Endothelial cell of umbilical vein (primary cell): Measurements from ENCODE around the gene ALK. TPM values are rescaled to one million over a fixed set of nuclear protein-coding genes. Genes with fewer than 3 reads are reported as not detected.

Experiments
- BruUV-seq: library from RNA; stranded (reverse); fragments of 400-500 nt; replicated peaks from 2 replicates; lab custom pipeline; 2021; lab: Mats Ljungman, UMichigan
- CTCF ChIA-PET: fragments of 300-600, 350-600 bp; sonication (Branson Sonifier 250); formaldehyde crosslinking; loops from one replicate; lab custom pipeline; 2021; ENCODE audit warnings: antibody characterized with exemption, inconsistent platforms; lab: Charles Lee
- POLR2A ChIA-PET: fragments of 300-600, 350-600 bp; sonication (Branson Sonifier 250); formaldehyde crosslinking; loops from one replicate; lab custom pipeline; 2021; ENCODE audit warnings: antibody characterized with exemption, inconsistent platforms; lab: Charles Lee
- DNase-seq: peaks from one replicate; pipeline ENCODE4 v3.0.0-alpha.2; 2011; ENCODE audit warnings: low read depth, low spot score
- FAIRE-seq: peaks from 2 replicates; lab custom pipeline; 2011; peaks lifted over from hg19 to GRCh38; lab: Jason Lieb, UNC
- H2AFZ ChIP-seq: 2 replicates; pipeline ENCODE4 v1.6.0; 2012; ENCODE audit warnings: low read depth, low read length, control low read depth, inconsistent platforms
- H3K27ac ChIP-seq: 2 replicates; pipeline ENCODE4 v1.5.1; 2011; ENCODE audit warnings: low read depth, mild to moderate bottlenecking, control low read depth, low read length, moderate library complexity; ENCODE audit not compliant: insufficient read depth
- H3K27me3 ChIP-seq, 2 experiments: 2 replicates each; pipeline versions ENCODE4 v1.6.0 to v1.6.1; 2011; ENCODE audit warnings: low read length in 2 of 2, mixed read lengths in 1 of 2; ENCODE audit not compliant: control insufficient read depth in 2 of 2, insufficient read depth in 2 of 2
- H3K36me3 ChIP-seq, 2 experiments: 2 replicates in 1 of 2; 3 replicates in 1 of 2; pipeline ENCODE4 v1.5.1; 2011; ENCODE audit warnings: low read length in 2 of 2, mild to moderate bottlenecking in 1 of 2, moderate library complexity in 1 of 2; ENCODE audit not compliant: control insufficient read depth in 2 of 2, insufficient read depth in 2 of 2; ENCODE audit errors: extremely low read depth in 1 of 2
- H3K4me1 ChIP-seq: 3 replicates; pipeline ENCODE4 v1.5.1; 2011; ENCODE audit warnings: mild to moderate bottlenecking, low read length; ENCODE audit not compliant: control insufficient read depth, insufficient read depth; ENCODE audit errors: extremely low read depth
- H3K4me2 ChIP-seq: 2 replicates; pipeline ENCODE4 v1.6.1; 2011; ENCODE audit warnings: low read length, control low read depth, mixed read lengths; ENCODE audit not compliant: insufficient read depth
- H3K4me3 ChIP-seq, 3 experiments: fragments of 200-600 bp in 1 of 3; sonication (generic), shearing (Covaris generic) in 1 of 3; replicated peaks in 1 of 3; 2 replicates each; pipeline ENCODE4 v1.5.1; 2011 to 2016; ENCODE audit warnings: control low read depth in 3 of 3, low read length in 3 of 3, mild to moderate bottlenecking in 2 of 3, inconsistent platforms in 1 of 3, low read depth in 1 of 3, moderate library complexity in 1 of 3; ENCODE audit not compliant: insufficient read depth in 1 of 3
- H3K79me2 ChIP-seq: 2 replicates; pipeline ENCODE4 v1.6.0; 2012; ENCODE audit warnings: low read length, inconsistent platforms; ENCODE audit not compliant: control insufficient read depth, insufficient read depth
- H3K9ac ChIP-seq: replicated peaks from 2 replicates; pipeline ENCODE3; 2011; ENCODE audit warnings: low read length, control low read depth; ENCODE audit not compliant: insufficient read depth; ENCODE audit errors: extremely low read depth
- H3K9me1 ChIP-seq: replicated peaks from 3 replicates; pipeline ENCODE4 v1.6.0; 2011; ENCODE audit warnings: mild to moderate bottlenecking, low read length; ENCODE audit not compliant: control insufficient read depth, insufficient read depth; ENCODE audit errors: extremely low read depth
- H3K9me3 ChIP-seq: replicated peaks from 2 replicates; pipeline ENCODE4 v1.5.1; 2012; ENCODE audit warnings: low read length, inconsistent platforms; ENCODE audit not compliant: control insufficient read depth, insufficient read depth
- H4K20me1 ChIP-seq: replicated peaks from 2 replicates; pipeline ENCODE3; 2011; ENCODE audit warnings: mild to moderate bottlenecking, low read length; ENCODE audit not compliant: control insufficient read depth, insufficient read depth; ENCODE audit errors: extremely low read depth
- CTCF ChIP-seq, 2 donors: IDR thresholded peaks; 1 replicate in 1 of 2; 2 replicates in 1 of 2; pipeline ENCODE4 v1.5.1; 2011; ENCODE audit warnings: low read length in 2 of 2, mild to moderate bottlenecking in 2 of 2, moderate library complexity in 2 of 2, control low read depth in 1 of 2, inconsistent platforms in 1 of 2, low read depth in 1 of 2; ENCODE audit not compliant: insufficient read depth in 1 of 2; ENCODE audit errors: extremely low read depth in 1 of 2
- EZH2 ChIP-seq: IDR thresholded peaks from 2 replicates; pipeline ENCODE4 v1.6.1; 2012; ENCODE audit warnings: borderline replicate concordance, low read depth, mild to moderate bottlenecking, moderate library complexity, low read length, inconsistent platforms; ENCODE audit not compliant: severe bottlenecking
- FOS ChIP-seq: IDR thresholded peaks from 2 replicates; pipeline ENCODE4 v1.6.1; 2011; ENCODE audit warnings: mild to moderate bottlenecking, low read length, moderate library complexity, borderline replicate concordance; ENCODE audit not compliant: insufficient read depth
- GATA2 ChIP-seq: IDR thresholded peaks from 2 replicates; pipeline ENCODE4 v1.7.0; 2011; ENCODE audit warnings: low read depth, mild to moderate bottlenecking, moderate library complexity, mixed read lengths, low read length; ENCODE audit not compliant: insufficient read length, insufficient read depth
- JUN ChIP-seq: IDR thresholded peaks from 2 replicates; pipeline ENCODE4 v1.6.1; 2011; ENCODE audit warnings: borderline replicate concordance, low read depth; ENCODE audit not compliant: insufficient read length, insufficient read depth
- MAX ChIP-seq: IDR thresholded peaks from 2 replicates; pipeline ENCODE4 v1.6.1; 2011; ENCODE audit not compliant: insufficient read depth, insufficient read length
- MYC ChIP-seq: IDR thresholded peaks from one replicate; pipeline ENCODE4 v1.6.1; 2011; ENCODE audit warnings: mild to moderate bottlenecking, low read depth, low read length
- POLR2A ChIP-seq: IDR thresholded peaks from 2 replicates; pipeline ENCODE4 v1.6.1; 2012; ENCODE audit warnings: low read depth, mild to moderate bottlenecking, control low read depth, low read length
- POLR2AphosphoS5 ChIP-seq: IDR thresholded peaks from 2 replicates; pipeline ENCODE4 v1.6.1; 2012; ENCODE audit warnings: low read depth, mild to moderate bottlenecking, control low read depth, low read length, moderate library complexity; ENCODE audit not compliant: insufficient read depth
- dilution Hi-C: fragments of 300-500 bp; cut with MboI; formaldehyde crosslinking; loops from one replicate; pipeline ENCODE4 v1.15.0; 2019; ENCODE audit warnings: low sequenced_read_pairs; ENCODE audit not compliant: extremely low pct_ligation_motif_present
- intact Hi-C: fragments of 100-400 bp; cut with micrococcal nuclease; formaldehyde crosslinking; loops from one replicate; pipeline ENCODE4 v1.10.0; 2022
- polyA plus RNA-seq, 4 experiments: library from polyadenylated mRNA; depleted of rRNA in 3 of 4; stranded (reverse) in 3 of 4; unstranded in 1 of 4; fragments of >200 nt; gene quantifications; 2 replicates each; pipeline versions ENCODE4 v1.2.1 to v1.2.3, GENCODE V29; 2011 to 2012; ENCODE audit warnings: missing spikeins in 1 of 4
- total RNA-seq: library from RNA; stranded (reverse); gene quantifications from 2 replicates; pipeline ENCODE4 v1.2.3, GENCODE V29; 2021

The ALK gene
- total and polyA plus RNA-seq, 2 donors (not counting 3 experiments of a cell fraction or from before 2014, with no cell fraction given): not detected

GRCh38 chr2:29743516-29743915 is 177.9 kb downstream of the ALK start:
- Histone ChIP-seq H3K27ac (no peak overlapping the region), H3K4me2 (no peak overlapping the region), H3K9me3 (peaks cover 4% of the 10 kb centered on the region), H3K27me3 (no peaks in the 10 kb centered on the region), H3K4me1 (no peaks in the 10 kb centered on the region), H4K20me1 (no peaks in the 10 kb centered on the region), H3K9me1 (no peaks in the 10 kb centered on the region), H3K4me3 (no peak overlapping the region), H3K79me2 (no peaks in the 10 kb centered on the region), H2AFZ (no peak overlapping the region), H3K9ac (no peak overlapping the region), H3K36me3 (no peaks in the 10 kb centered on the region)
- no TSS peak for BruUV-seq
- POLR2A ChIA-PET: no interaction called here
- FAIRE-seq (no peak), DNase-seq (no peak)
- TF ChIP-seq CTCF (IDR thresholded peaks at IDR 0.05; ENCODE audit: extremely low read depth in 1 of 2, insufficient read depth in 1 of 2, low read depth in 1 of 2, low read length in 2 of 2) (no peak), MAX (no peak), JUN (no peak), EZH2 (no peak), MYC (no peak), GATA2 (no peak), POLR2AphosphoS5 (no peak), POLR2A (no peak), FOS (no peak)
- CTCF ChIA-PET: no interaction called here
- dilution Hi-C loops (no loop called here), intact Hi-C loops (no loop called here)
